GM06990 (cell line): Measurements from ENCODE around the gene COL4A1.

Experiments used
- DNase-seq: peaks from one replicate; pipeline ENCODE4 v3.0.0-alpha.2; 2011; ENCODE audit not compliant: insufficient read length; ENCODE audit errors: extremely low read depth
- H3K27me3 ChIP-seq: replicated peaks from 2 replicates; pipeline ENCODE4 v1.6.0; 2011; ENCODE audit warnings: low read length; ENCODE audit not compliant: control insufficient read depth, insufficient read depth
- H3K36me3 ChIP-seq: 2 replicates; pipeline ENCODE4 v1.5.1; 2011; ENCODE audit warnings: low read length; ENCODE audit not compliant: control insufficient read depth, insufficient read depth
- H3K4me3 ChIP-seq: replicated peaks from 2 replicates; pipeline ENCODE4 v1.5.1; 2011; ENCODE audit warnings: low read depth, mild to moderate bottlenecking, control low read depth, low read length
- CTCF ChIP-seq: IDR thresholded peaks from 2 replicates; pipeline ENCODE4 v1.5.1; 2011; ENCODE audit warnings: low read length, control low read depth, mild to moderate bottlenecking, inconsistent platforms; ENCODE audit not compliant: insufficient read depth, poor library complexity, severe bottlenecking

Gene COL4A1

DNA sequence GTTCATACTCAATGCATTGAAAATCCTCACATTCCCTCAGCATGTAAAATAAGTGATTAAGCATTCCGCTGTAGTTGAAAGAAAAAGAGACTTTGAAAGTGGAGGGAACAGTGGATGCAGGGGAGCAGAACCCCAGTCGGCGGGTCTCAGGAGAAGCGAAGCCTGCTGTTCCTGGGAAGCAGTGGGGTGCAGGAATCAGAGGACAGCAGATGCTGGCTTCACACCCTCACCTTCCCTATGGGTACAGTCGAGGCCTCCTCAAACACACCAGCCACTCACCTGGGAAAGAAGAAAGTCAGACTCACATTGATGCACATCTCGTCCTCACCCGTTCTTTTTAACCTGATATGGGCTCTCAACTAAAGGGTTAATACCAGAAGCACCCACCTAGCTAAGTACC lies 38.3 kb upstream of the COL4A1 start:
- no peak for TF ChIP-seq CTCF
- no peak overlapping the region for H3K4me3 ChIP-seq
- DNase-seq: no peak
- no peaks in the 10 kb centered on the region; the same call in 1 of the 2 replicates for H3K27me3 ChIP-seq
- H3K36me3 ChIP-seq: no peaks in the 10 kb centered on the region

GRCh38 chr13:110344320-110344719 lies 37.4 kb upstream of the COL4A1 start:
- TF ChIP-seq CTCF: no peak
- Histone ChIP-seq H3K4me3 (no peak overlapping the region), H3K36me3 (no peaks in the 10 kb centered on the region), H3K27me3 (no peaks in the 10 kb centered on the region; the same call in 1 of the 2 replicates)
- no peak for DNase-seq

GRCh38 chr13:110343241-110343865 lies 36.4 kb upstream of the COL4A1 start:
- Histone ChIP-seq H3K27me3 (no peaks in the 10 kb centered on the region; the same call in 1 of the 2 replicates), H3K4me3 (no peak overlapping the region), H3K36me3 (no peaks in the 10 kb centered on the region)
- DNase-seq: no peak
- TF ChIP-seq CTCF: no peak

- no peak for TF ChIP-seq CTCF
- no peak overlapping the region for H3K4me3 ChIP-seq
- H3K36me3 ChIP-seq: no peaks in the 10 kb centered on the region
- no peaks in the 10 kb centered on the region; the same call in 1 of the 2 replicates for H3K27me3 ChIP-seq
- no peak for DNase-seq
Measured at GRCh38 chr13:110342474-110342873, 35.5 kb upstream of the COL4A1 start.

GRCh38 chr13:110341445-110342244 lies 34.7 kb upstream of the COL4A1 start:
- no peak for TF ChIP-seq CTCF
- DNase-seq: no peak
- Histone ChIP-seq H3K36me3 (no peaks in the 10 kb centered on the region), H3K27me3 (no peaks in the 10 kb centered on the region), H3K4me3 (no peak overlapping the region)
